Kidney (tissue), 14 donors: Measurements from ENCODE around the gene C9orf43. TPM values are rescaled to one million over a fixed set of nuclear protein-coding genes. Genes with fewer than 3 reads are reported as not detected.
"Not testable (repeated sequence)": the region's sequence is repeated elsewhere in the genome, so short reads cannot be mapped to it uniquely, and the experiment has no call there.

Source experiments
- DNase-seq, 5 donors: peaks; one replicate each; pipeline ENCODE4 v3.0.0-alpha.2; 2013 to 2020
- FAIRE-seq: peaks from 2 replicates; lab custom pipeline; 2012; peaks lifted over from hg19 to GRCh38; lab: Jason Lieb, UNC
- H3K27ac ChIP-seq, 2 donors: one replicate each; pipeline ENCODE4 v1.7.0; 2013; ENCODE audit warnings: low read depth in 2 of 2, low read length in 2 of 2, inconsistent platforms in 1 of 2
- H3K27me3 ChIP-seq: one replicate; pipeline ENCODE4 v1.7.1; 2013; ENCODE audit warnings: low read length, inconsistent platforms; ENCODE audit not compliant: control insufficient read depth, insufficient read depth
- H3K36me3 ChIP-seq, 3 donors: one replicate each; pipeline versions ENCODE4 v1.7.0 to v1.7.1; 2013; ENCODE audit warnings: low read length in 3 of 3, control low read depth in 1 of 3, inconsistent platforms in 1 of 3; ENCODE audit not compliant: insufficient read depth in 3 of 3, control insufficient read depth in 2 of 3
- H3K4me1 ChIP-seq, 3 donors: one replicate each; pipeline versions ENCODE4 v1.7.0 to v1.7.1; 2013; ENCODE audit warnings: low read length in 3 of 3, inconsistent platforms in 1 of 3, low read depth in 1 of 3; ENCODE audit not compliant: control insufficient read depth in 2 of 3, insufficient read depth in 2 of 3
- H3K4me3 ChIP-seq, 3 donors: one replicate each; pipeline versions ENCODE4 v1.7.0 to v1.8.1; 2013; ENCODE audit warnings: low read length in 3 of 3, control low read depth in 1 of 3, inconsistent platforms in 1 of 3
- H3K9ac ChIP-seq, 3 donors: one replicate each; pipeline versions ENCODE4 v1.7.0 to v1.7.1; 2013; ENCODE audit warnings: low read length in 3 of 3, control low read depth in 1 of 3, inconsistent platforms in 1 of 3
- H3K9me3 ChIP-seq, 3 donors: one replicate each; pipeline versions ENCODE4 v1.7.0 to v1.7.1; 2013; ENCODE audit warnings: low read length in 3 of 3, control low read depth in 1 of 3, inconsistent platforms in 1 of 3; ENCODE audit not compliant: control insufficient read depth in 2 of 3, insufficient read depth in 1 of 3
- CTCF ChIP-seq: IDR thresholded peaks from 3 replicates; pipeline ENCODE4 v1.5.1; 2012; ENCODE audit warnings: mild to moderate bottlenecking, moderate library complexity, borderline replicate concordance; ENCODE audit not compliant: insufficient read depth; ENCODE audit errors: extremely low read depth
- intact Hi-C: fragments of 100-400 bp; cut with DNase I; formaldehyde crosslinking; loops from one replicate; pipeline ENCODE4 v1.11.1; 2022
- polyA plus RNA-seq: library from polyadenylated mRNA; stranded (reverse); fragments of 350-450 nt; fragmentation: Illumina TruSeq; extraction: RNeasy Lipid Tissue Mini Kit (QIAGEN cat#74804); gene quantifications from one replicate; pipeline ENCODE4 v1.2.3, GENCODE V29; 2014; ENCODE audit warnings: low read depth, low replicate concordance; ENCODE audit not compliant: insufficient read depth
- total RNA-seq: library from RNA; stranded (reverse); fragmentation: NEBNext Ultra II Directional; extraction: Animal tissue kit (Norgen Biotek cat#: 25700); gene quantifications from one replicate; pipeline ENCODE4 v1.2.1, GENCODE V29; 2021
- donor health status: control.
- donor health status: control.
- donor health status: control.
- donor health status: control.
- donor health status: control.
- donor health status: DM: yes; HTN: yes; CAD: no.
- donor health status: Normal renal cell carcinoma (clear cell type).

C9orf43 gene
- total and polyA plus RNA-seq, 2 donors from 2014 or later, result 0.50 to 0.80 TPM

GRCh38 chr9:113364951-113365350 is 45.6 kb upstream of the C9orf43 start:
- H3K36me3 ChIP-seq, result no peaks in the 10 kb centered on the region
- no peak overlapping the region for H3K9ac ChIP-seq
- FAIRE-seq (no peak), DNase-seq (no peak)
- H3K9me3 ChIP-seq, result no peaks in the 10 kb centered on the region
- H3K4me3 ChIP-seq, result no peak overlapping the region
- H3K27ac ChIP-seq, result no peak overlapping the region
- intact Hi-C loops, result no loop called here
- no peaks in the 10 kb centered on the region for H3K27me3 ChIP-seq
- TF ChIP-seq CTCF, result no peak
- peaks cover 0 to 6% (median 2%) of the 10 kb centered on the region in 3 donors for H3K4me1 ChIP-seq

GRCh38 chr9:113365652-113366051 is 44.9 kb upstream of the C9orf43 start:
- H3K36me3 ChIP-seq, H3K9me3 ChIP-seq, H3K9ac ChIP-seq, DNase-seq, intact Hi-C loops, H3K4me3 ChIP-seq, FAIRE-seq, H3K27me3 ChIP-seq, H3K27ac ChIP-seq, H3K4me1 ChIP-seq: not testable (repeated sequence)

- H3K9ac ChIP-seq, result no peak overlapping the region
- H3K36me3 ChIP-seq, result peaks cover 0 to 9% (median 0%) of the 10 kb centered on the region in 3 donors
- H3K27ac ChIP-seq, result no peak overlapping the region
- H3K9me3 ChIP-seq, result no peaks in the 10 kb centered on the region
- H3K27me3 ChIP-seq, result no peaks in the 10 kb centered on the region
- no peak overlapping the region for H3K4me3 ChIP-seq
- TF ChIP-seq CTCF, result no peak
- DNase-seq (no peak), FAIRE-seq (no peak)
- peaks cover 0 to 6% (median 0%) of the 10 kb centered on the region in 3 donors for H3K4me1 ChIP-seq
- intact Hi-C loops, result no loop called here
Observed at GRCh38 chr9:113368348-113368981, 42.1 kb upstream of the C9orf43 start.

GRCh38 chr9:113368982-113369854 is 41.3 kb upstream of the C9orf43 start:
- Histone ChIP-seq H3K27me3 (no peaks in the 10 kb centered on the region), H3K27ac (no peak overlapping the region), H3K4me1 (peaks cover 0 to 13% (median 0%) of the 10 kb centered on the region in 3 donors), H3K9me3 (no peaks in the 10 kb centered on the region), H3K9ac (no peak overlapping the region), H3K4me3 (no peak overlapping the region), H3K36me3 (peaks cover 0 to 10% (median 0%) of the 10 kb centered on the region in 3 donors)
- intact Hi-C loops, result no loop called here
- FAIRE-seq (no peak), DNase-seq (no peak)
- no peak for TF ChIP-seq CTCF
